ENCODE measurements around the gene CD1C.

- TF ChIP-seq, protein P1, sequence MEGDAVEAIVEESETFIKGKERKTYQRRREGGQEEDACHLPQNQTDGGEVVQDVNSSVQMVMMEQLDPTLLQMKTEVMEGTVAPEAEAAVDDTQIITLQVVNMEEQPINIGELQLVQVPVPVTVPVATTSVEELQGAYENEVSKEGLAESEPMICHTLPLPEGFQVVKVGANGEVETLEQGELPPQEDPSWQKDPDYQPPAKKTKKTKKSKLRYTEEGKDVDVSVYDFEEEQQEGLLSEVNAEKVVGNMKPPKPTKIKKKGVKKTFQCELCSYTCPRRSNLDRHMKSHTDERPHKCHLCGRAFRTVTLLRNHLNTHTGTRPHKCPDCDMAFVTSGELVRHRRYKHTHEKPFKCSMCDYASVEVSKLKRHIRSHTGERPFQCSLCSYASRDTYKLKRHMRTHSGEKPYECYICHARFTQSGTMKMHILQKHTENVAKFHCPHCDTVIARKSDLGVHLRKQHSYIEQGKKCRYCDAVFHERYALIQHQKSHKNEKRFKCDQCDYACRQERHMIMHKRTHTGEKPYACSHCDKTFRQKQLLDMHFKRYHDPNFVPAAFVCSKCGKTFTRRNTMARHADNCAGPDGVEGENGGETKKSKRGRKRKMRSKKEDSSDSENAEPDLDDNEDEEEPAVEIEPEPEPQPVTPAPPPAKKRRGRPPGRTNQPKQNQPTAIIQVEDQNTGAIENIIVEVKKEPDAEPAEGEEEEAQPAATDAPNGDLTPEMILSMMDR (IDR thresholded peaks at IDR 0.05; ENCODE audit: borderline replicate concordance, extremely low read depth, low read length, poor library complexity, severe bottlenecking) = no peak
- no peak for TF ChIP-seq EZH2 (IDR thresholded peaks at IDR 0.05; ENCODE audit: borderline replicate concordance, low read depth, low read length, severe bottlenecking)
These were observed 41.6 kb upstream of the CD1C start for GRCh38 chr1:158248118-158248517.
